Astrocyte of the cerebellum (primary cell): ENCODE results near the gene CLEC3B.

Experiments used
- DNase-seq: peaks from one replicate; pipeline ENCODE4 v3.0.0-alpha.2; 2011; ENCODE audit warnings: low read depth
- H3K4me3 ChIP-seq: 2 replicates; pipeline ENCODE4 v1.5.1; 2011; ENCODE audit warnings: mild to moderate bottlenecking, low read depth, low read length, moderate library complexity
- CTCF ChIP-seq: IDR thresholded peaks from 2 replicates; pipeline ENCODE4 v1.5.1; 2012; ENCODE audit warnings: low read length, low read depth, moderate library complexity, mild to moderate bottlenecking; ENCODE audit errors: missing control alignments
- in situ Hi-C: cut with HindIII; loops from 2 replicates; pipeline ENCODE4 v1.10.0; 2017; ENCODE audit warnings: low sequenced_read_pairs

Gene CLEC3B

DNA sequence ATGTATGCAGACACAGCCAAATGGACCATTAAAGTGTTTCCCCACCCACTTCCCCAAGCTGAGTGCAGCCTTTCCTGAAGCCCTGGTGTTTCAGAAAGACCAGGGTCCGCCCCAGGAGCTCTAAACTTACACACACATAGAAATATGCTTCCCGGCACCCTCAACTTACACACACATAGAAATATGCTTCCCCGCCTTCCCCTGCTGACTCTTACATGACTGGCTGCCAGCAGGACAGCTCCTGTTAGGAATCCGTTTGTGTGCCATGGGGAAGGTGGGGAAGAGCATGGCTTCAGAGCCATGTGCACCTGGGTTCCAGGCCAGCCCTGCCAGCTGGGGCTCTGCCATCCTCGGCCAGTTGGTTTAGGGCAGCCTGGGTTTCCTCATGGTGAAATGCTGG is 3.6 kb downstream of the CLEC3B start:
- no peak for DNase-seq
- in situ Hi-C loops, result loop anchor here (25.0 kb wide), 2 partner anchors 183 to 633 kb away; no protein-coding TSS in a partner anchor

DNA sequence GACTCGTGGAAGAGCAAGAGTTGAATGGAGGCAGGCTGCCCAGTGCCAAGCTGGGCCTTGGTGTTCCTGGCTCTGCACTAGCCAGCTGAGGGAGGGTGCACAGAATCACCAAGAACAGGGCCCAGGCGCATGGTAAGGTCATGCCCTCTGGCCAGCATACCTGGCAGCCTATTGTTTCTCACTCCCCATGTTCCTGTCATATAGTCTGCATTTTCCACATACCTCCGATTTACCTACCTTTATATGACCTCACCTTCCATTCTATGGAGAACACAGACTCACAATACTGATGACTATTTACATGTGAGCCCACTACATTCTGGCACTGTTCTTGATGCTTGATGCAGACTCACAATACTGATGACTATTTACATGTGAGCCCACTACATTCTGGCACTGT is 5.4 kb downstream of the CLEC3B start:
- TF ChIP-seq CTCF, result no peak
- no peak overlapping the region for H3K4me3 ChIP-seq
- in situ Hi-C loops, result loop anchor here (25.0 kb wide), 2 partner anchors 181 to 631 kb away; no protein-coding TSS in a partner anchor
- no peak for DNase-seq

More for the DNA sequence above, 3.6 kb downstream of the CLEC3B start:
- H3K4me3 ChIP-seq, result no peak overlapping the region
- TF ChIP-seq CTCF, result no peak

- H3K4me3 ChIP-seq, result no peak overlapping the region
- no peak for TF ChIP-seq CTCF
- DNase-seq, result no peak
- in situ Hi-C loops, result loop anchor here (25.0 kb wide), 2 partner anchors 180 to 630 kb away; no protein-coding TSS in a partner anchor
Measured at GRCh38 chr3:45032113-45032512, 6.0 kb downstream of the CLEC3B start.

DNA sequence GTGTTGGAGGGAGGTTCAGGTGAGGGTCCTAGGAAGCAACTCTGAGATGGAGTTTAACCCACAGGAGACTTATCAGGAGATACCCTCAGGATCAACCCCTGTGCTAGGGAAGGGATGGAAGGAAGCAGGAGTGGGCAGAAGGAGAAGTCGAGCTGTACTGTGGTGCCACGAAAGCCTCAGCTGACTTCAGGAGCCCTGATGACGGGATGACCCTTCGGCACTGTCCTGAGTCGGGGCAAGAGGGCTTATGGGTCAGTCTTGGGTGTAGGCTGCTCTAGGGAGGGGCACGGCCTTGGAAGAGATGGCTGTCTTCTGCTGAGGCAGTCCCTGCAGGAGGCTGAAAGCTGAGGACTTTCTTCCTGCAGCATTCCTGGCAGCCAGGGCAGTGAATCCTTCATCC is 7.7 kb downstream of the CLEC3B start:
- DNase-seq, result no peak
- in situ Hi-C loops, result loop anchor here (25.0 kb wide), 2 partner anchors 179 to 629 kb away; no protein-coding TSS in a partner anchor
- H3K4me3 ChIP-seq, result no peak overlapping the region
- no peak for TF ChIP-seq CTCF

DNA sequence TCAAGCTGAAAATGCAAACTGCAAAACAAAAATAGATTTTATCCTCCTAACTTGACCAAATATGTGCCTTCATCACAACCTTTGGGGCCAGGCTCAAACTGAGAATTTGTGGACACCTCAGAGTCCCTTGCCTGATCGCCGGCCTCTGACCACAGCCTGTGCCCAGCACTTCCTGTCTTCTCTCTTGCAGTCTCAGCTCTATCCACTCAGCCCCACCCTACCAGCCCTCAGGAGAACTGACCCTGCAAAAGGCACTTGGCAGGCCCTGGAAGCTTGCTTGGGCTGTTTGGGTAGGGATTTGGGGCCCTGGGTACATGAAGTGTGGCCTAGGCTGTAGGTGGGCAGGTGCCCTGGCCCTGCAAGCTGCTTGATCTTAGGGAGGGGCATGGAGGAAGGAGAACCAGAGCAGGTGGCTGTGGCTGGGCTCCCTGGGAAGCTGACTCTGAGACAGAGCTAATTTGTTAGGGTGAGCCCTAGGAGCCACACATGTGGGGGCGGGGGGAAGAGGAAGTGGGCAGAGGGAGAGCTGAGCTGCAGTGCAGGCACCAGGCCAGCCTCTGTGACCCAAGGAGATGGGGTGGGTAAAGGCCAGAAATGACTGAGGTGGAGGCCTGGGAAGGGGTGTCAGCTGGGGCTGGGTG is 8.6 kb downstream of the CLEC3B start:
- no peak for DNase-seq
- H3K4me3 ChIP-seq, result no peak overlapping the region
- no peak for TF ChIP-seq CTCF
- in situ Hi-C loops, result loop anchor here (25.0 kb wide), 2 partner anchors 178 to 628 kb away; no protein-coding TSS in a partner anchor

DNA sequence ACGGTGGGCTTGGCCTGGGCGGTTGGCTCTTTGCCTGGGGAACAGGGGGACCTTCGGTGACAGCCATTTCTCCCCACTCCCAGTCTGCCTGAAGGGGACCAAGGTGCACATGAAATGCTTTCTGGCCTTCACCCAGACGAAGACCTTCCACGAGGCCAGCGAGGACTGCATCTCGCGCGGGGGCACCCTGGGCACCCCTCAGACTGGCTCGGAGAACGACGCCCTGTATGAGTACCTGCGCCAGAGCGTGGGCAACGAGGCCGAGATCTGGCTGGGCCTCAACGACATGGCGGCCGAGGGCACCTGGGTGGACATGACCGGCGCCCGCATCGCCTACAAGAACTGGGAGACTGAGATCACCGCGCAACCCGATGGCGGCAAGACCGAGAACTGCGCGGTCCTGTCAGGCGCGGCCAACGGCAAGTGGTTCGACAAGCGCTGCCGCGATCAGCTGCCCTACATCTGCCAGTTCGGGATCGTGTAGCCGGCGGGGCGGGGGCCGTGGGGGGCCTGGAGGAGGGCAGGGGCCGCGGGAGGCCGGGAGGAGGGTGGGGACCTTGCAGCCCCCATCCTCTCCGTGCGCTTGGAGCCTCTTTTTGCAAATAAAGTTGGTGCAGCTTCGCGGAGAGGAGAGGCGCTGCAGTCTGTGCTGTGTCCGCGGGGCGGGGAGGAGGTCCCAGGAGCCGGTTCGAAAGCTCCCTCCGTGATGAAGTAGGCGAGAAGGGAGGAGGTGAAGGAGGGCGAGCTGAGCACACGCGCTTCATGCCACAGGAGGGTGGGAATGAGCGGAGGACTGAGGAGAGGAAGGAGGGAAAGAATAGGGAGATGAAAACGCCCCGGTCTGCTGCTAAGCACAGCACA is 9.6 kb downstream of the CLEC3B start:
- no peak for DNase-seq
- peak overlapping the region; percentile 30 for H3K4me3 ChIP-seq
- peak; percentile 8 for TF ChIP-seq CTCF
- in situ Hi-C loops, result loop anchor here (25.0 kb wide), 2 partner anchors 177 to 627 kb away; no protein-coding TSS in a partner anchor
